Activated CD4-positive, CD25-positive, alpha-beta regulatory T cell treated with anti-CD3 and anti-CD28 coated beads, Interleukin-2, amount 50 U/mL, for 16 hours (primary cell): ENCODE results near the gene HNRNPM.
A peak's percentile ranks its signal among the peaks of the same experiment; 100 is the strongest.

Experiments used
- DNase-seq: peaks from one replicate; pipeline ENCODE4 v3.0.0-alpha.2; 2020; ENCODE audit warnings: low read depth, low spot score

Gene HNRNPM

GRCh38 chr19:8486661-8487136 is 41.9 kb downstream of the HNRNPM start:
- no peak for DNase-seq

- no peak for DNase-seq
Measured at GRCh38 chr19:8487137-8487851, 42.5 kb downstream of the HNRNPM start.

- DNase-seq = no peak
Measured at GRCh38 chr19:8488365-8488764, 43.6 kb downstream of the HNRNPM start.

GRCh38 chr19:8489561-8490394 is 45.0 kb downstream of the HNRNPM start:
- no peak for DNase-seq

GRCh38 chr19:8490395-8490760 is 45.6 kb downstream of the HNRNPM start:
- DNase-seq = no peak

GRCh38 chr19:8490873-8491272 is 46.1 kb downstream of the HNRNPM start:
- DNase-seq = no peak

GRCh38 chr19:8491574-8491973 is 46.8 kb downstream of the HNRNPM start:
- no peak for DNase-seq

GRCh38 chr19:8494158-8494557 is 49.4 kb downstream of the HNRNPM start:
- DNase-seq = no peak

GRCh38 chr19:8498295-8498694 is 53.5 kb downstream of the HNRNPM start:
- no peak for DNase-seq

- no peak for DNase-seq
Measured at GRCh38 chr19:8499048-8499833, 54.5 kb downstream of the HNRNPM start.

GRCh38 chr19:8500158-8500557 is 55.4 kb downstream of the HNRNPM start:
- no peak for DNase-seq

GRCh38 chr19:8501516-8501915 is 56.7 kb downstream of the HNRNPM start:
- no peak for DNase-seq

GRCh38 chr19:8501981-8502380 is 57.2 kb downstream of the HNRNPM start:
- no peak for DNase-seq

GRCh38 chr19:8503510-8503909 is 58.7 kb downstream of the HNRNPM start:
- no peak for DNase-seq

- no peak for DNase-seq
Measured at GRCh38 chr19:8504171-8504570, 59.4 kb downstream of the HNRNPM start.

- DNase-seq = no peak
Measured at GRCh38 chr19:8504919-8505318, 60.1 kb downstream of the HNRNPM start.

GRCh38 chr19:8505680-8506401 is 61.1 kb downstream of the HNRNPM start:
- peak; percentile 35 for DNase-seq

- no peak for DNase-seq
Measured at GRCh38 chr19:8506402-8506957, 61.7 kb downstream of the HNRNPM start.

- DNase-seq = no peak
Measured at GRCh38 chr19:8510589-8511115, 65.9 kb downstream of the HNRNPM start.

- no peak for DNase-seq
Measured at GRCh38 chr19:8511573-8512101, 66.9 kb downstream of the HNRNPM start.
